Left ventricle myocardium superior (tissue), 1 donor: ENCODE measurements around the gene ZHX3. TPM values are rescaled to one million over a fixed set of nuclear protein-coding genes. Genes with fewer than 3 reads are reported as not detected.

ENCODE experiments used
- ATAC-seq: fragments of 200-7000 bp; cut with Tn5 transposase; one replicate; pipeline ENCODE4 v1.9.1; 2020; ENCODE audit warnings: mild to moderate bottlenecking, moderate library complexity
- DNase-seq: peaks from one replicate; pipeline ENCODE4 v3.0.0-alpha.2; 2020
- intact Hi-C: fragments of 100-400 bp; cut with micrococcal nuclease; formaldehyde crosslinking; loops from one replicate; pipeline ENCODE4 v1.11.0; 2022
- total RNA-seq: library from RNA; stranded (reverse); fragmentation: NEBNext Ultra II Directional; extraction: Animal tissue kit (Norgen Biotek cat#: 25700); gene quantifications from one replicate; pipeline ENCODE4 v1.2.1, GENCODE V29; 2021
- donor health status: DM: no; HTN: yes; CAD: no; lungs with severe emphysema.

ZHX3 gene
- total RNA-seq, 1 donor from 2014 or later = 37.8 TPM

GRCh38 chr20:41218466-41218865 lies 99.1 kb downstream of the ZHX3 start:
- intact Hi-C loops = no loop called here
- DNase-seq = no peak

DNA sequence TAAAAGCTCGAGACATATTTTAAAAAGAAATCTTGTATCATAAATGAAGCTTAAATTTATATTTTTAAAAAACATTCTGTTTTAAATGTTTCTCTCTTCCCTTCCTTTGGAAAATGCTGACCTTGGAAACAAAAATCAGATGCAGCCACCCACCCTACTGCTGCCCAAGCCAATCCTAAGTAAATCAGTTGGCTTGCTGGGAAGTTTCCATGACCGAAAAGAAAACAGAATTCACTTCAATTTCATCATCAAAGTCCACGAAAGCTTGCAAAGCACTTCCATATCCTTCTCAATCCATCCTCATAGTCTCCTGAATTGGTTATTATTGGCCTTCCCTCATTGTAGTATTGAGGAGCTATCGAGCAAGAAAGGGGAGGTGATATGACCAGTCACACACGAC lies 100.1 kb downstream of the ZHX3 start:
- ATAC-seq = no peak
- intact Hi-C loops = no loop called here
- DNase-seq = no peak

More at GRCh38 chr20:41218466-41218865, 99.1 kb downstream of the ZHX3 start:
- ATAC-seq = peak; percentile 23

GRCh38 chr20:41214666-41215065 lies 102.9 kb downstream of the ZHX3 start:
- no peak for DNase-seq
- intact Hi-C loops = no loop called here
- ATAC-seq = no peak

DNA sequence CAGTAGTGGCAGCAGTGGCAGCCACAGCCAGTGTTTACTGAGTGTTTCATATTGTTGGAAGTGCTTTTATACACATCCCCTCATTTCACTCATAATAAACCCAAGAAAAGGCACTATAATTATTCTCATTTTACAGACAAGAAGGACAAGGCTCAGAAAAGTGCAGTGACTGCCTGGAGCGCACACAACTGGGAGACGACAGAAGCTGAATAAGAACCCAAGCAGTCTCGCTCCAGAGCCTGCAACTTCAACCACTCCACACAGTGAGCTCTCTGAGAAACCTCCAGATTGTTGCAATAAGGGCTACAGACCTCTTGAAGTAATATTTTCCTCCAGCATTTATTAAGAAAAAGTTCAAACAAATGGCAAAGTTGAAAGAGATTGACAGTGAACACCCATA lies 103.3 kb downstream of the ZHX3 start:
- no peak for ATAC-seq
- no peak for DNase-seq
- intact Hi-C loops = no loop called here

DNA sequence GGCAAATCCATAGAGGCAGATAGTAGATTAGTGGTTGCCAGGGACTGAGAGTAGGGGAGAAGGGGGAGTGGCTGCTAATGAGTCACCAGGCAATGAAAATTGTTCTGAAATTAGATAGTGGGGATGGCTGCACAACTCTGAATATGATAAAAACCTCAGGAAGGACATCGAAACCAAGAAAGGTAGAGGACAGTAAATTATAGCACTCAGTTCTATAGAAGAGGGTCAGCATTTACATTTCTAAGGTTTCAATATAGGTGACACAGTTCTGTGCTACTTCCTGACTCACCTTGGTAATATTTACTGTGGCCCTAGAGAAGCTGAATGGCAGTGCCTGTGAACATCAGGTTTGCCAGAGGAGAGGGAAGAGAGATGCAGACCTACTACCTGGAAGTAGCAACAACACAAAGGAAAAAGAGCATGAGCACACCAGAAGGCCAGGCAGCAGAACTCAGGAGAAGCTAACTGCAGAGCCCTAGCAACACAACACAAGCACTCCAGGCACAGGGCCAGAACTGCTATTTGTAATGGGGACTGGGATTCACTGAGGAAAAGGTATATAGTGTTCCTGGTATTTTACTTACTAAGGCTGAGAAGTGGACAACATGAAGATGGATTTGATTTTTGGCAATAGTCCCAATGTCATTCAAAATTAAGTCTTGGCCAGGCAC lies 104.2 kb downstream of the ZHX3 start:
- intact Hi-C loops = no loop called here
- peak; percentile 92 for ATAC-seq
- DNase-seq = peak; percentile 56

DNA sequence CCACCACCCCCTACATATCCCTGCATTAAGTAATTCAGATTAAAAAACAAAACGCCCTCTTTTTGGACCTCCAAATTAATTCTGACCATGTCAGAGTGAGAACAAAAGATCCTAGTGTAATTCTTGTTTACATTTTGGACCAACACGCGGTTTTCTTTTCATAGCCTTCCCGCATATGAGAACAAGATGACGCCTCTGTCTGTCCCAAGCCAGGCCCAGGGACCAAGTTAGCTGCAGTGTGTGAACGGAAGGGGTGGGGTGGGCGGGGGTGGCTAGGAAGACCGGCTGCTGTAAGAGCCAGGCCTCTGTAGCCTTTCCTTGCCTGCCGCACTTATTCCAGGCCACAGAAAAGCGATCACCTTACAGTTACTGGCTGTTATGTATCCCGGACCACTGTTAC lies 112.2 kb downstream of the ZHX3 start:
- intact Hi-C loops = no loop called here
- no peak for DNase-seq
- ATAC-seq = peak; percentile 68

DNA sequence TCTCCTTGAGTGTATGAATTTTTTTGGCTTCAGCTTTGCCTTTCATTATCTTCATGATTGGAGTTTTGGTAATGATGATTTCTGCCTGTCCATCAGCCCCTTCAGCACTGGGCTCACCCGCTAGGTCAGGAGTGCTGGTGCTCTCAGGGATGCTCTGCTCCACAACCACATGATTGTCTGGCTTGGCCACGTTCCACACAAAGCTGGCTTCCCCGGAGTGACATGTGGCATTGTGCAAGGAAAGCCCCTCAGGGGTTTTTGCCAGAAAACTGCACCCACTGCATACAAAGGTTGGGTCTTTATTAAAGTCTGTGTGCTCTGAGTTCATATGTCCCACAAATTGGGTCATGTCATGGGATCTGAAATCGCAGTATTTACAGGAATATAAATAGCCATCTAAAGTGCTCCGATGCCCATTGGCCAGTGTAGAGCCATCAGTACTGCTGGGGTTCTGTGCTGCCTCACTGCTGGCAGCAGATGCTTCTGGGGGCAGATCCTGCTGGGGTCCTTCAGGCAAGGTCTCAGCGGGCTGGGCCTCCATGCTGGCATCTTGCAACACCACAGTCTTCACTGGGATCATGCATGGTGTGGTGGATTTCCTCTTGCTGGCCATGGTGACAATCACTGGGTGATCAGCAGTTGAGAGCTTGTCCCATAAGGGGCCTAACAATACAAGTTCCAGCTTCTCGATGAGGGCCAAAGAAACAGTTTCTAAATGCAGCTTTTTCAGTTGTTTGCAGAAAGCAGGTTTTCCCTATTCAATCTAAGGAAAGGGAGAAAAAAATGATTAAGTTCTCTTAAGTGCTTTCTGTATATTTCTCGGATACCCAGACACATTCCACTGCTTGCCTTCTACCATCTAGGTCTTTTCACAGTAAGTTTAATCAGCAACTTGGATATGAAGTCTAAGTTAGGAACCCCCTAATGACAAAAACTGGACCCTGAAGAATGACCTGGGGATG lies 112.9 kb downstream of the ZHX3 start:
- DNase-seq = no peak
- ATAC-seq = no peak

DNA sequence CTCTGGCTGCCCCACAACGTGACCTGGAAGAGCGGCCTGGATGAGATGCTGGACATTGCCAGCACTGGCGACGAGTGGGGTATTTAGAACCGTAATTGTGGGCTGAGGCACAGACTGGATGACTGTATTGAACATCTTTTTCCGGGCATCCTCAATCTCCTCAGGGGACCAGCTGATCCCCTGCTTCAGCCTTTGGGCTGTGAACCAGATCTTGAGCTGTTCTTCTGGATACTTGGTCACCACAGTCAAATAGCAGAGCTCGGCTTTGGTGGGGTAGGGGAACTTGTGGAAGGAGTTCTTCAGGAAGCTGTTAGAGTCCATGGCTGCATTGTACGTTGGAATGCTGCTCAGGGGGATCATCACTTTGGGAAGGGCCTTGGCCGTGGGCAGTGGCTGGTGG lies 113.9 kb downstream of the ZHX3 start:
- ATAC-seq (no peak), DNase-seq (no peak)
- intact Hi-C loops = no loop called here

More for the DNA sequence above, 112.9 kb downstream of the ZHX3 start:
- intact Hi-C loops = no loop called here

DNA sequence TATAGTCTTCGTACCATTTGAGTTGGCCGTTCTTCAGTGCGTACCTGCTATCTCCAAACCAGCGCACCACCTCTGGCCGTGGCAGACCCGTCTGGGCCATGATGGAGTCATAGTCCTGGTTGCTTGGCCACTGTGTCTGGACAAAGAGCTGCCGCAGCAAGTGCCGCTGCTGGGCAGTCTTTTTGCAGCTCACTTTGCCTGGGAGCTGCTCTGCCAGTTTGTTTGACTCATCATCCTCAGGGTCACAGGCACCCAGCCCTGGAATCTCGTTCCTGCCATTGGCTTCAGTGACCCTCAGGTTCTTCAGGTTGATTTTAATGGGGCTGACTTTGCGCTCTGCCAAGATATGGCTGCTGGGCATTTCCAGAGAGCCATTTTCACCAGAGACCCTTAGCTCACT lies 115.1 kb downstream of the ZHX3 start:
- no peak for DNase-seq
- ATAC-seq = no peak
- intact Hi-C loops = no loop called here

DNA sequence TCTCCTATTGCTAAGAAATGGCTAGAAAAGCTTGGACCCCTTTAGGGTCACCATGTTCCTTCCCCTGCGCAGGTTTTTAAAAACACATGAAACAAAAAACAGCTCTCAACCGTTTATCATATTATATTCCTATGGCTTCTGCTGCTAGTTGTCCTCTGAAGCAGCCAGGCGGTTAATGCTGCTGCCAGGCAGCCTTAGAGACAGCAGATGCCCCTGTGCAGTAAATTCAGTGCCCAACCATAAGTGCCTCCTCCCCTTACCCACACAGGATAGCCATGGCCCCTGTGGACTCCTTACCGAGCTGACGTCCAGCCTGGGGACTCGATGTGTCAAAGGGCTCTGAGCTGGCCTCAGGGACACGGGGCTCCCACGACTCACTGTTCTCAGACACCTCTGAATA lies 115.8 kb downstream of the ZHX3 start:
- intact Hi-C loops = no loop called here
- DNase-seq = no peak
- no peak for ATAC-seq

DNA sequence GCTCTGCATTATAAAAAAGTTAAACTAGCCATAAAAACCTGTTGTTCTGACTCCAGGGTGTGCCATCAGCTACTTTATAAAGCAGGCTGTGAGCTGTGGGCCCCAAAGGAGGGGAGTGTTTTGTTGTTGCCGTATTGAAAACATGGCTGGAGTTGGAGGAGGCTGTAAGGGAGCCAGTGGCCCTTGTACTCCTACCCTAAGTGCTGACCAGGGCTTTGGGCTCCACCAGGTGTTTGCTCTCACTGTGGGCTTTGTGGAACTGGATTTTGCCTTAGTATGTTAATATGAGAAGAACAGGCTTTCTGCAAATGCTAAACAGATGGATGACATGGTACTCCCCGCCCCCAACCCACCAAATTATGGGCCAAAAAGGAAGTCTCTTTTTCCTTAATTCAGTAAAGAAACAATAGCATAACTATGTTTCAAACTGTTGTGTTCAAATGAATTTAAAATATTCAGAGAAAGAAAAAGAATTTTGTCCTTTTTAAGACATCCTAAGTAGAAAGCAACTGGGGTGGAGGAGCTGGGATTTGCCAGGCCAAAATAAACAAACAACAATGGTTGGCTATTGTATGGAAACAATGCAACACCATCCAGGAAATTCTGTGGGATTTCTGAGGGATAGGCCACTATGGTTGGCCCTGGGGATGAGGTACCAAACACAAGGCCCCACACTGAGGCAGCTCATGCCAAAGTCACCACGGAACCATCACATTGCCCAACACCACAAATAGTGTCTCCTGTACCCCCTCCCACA lies 116.9 kb downstream of the ZHX3 start:
- no peak for DNase-seq
- intact Hi-C loops = no loop called here
- ATAC-seq = no peak

GRCh38 chr20:41198443-41198842 lies 119.1 kb downstream of the ZHX3 start:
- intact Hi-C loops = no loop called here
- ATAC-seq (no peak), DNase-seq (no peak)

DNA sequence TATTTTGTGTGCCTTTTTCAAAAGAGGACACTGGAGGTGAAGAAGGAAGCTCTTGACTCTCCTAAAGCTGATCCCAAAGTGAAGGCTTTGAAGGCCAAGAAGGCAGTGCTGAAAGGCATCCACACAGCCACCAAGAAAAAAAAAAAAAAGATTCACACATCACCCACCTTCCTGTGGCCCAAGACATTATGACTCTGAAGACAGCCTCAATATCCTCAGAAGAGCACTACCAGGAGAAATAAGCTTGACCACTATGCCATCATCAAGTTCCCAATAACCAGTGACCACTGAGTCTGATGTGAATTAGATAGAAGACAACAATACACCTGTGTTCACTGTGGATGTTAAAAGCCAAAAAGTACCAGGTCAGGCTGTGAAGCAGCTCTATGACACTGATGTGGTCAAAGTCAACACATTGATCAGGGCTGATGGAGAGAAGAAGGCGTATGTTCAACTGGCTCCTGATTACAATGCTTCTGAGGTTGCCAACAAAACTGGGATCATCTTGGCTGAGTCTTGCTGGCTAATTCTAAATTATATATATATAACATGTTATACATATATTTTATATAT lies 120.8 kb downstream of the ZHX3 start:
- no peak for ATAC-seq

GRCh38 chr20:41192575-41192974 lies 125.0 kb downstream of the ZHX3 start:
- ATAC-seq = no peak
- intact Hi-C loops = no loop called here
- no peak for DNase-seq

More for the DNA sequence above, 120.8 kb downstream of the ZHX3 start:
- DNase-seq = no peak
- intact Hi-C loops = no loop called here

DNA sequence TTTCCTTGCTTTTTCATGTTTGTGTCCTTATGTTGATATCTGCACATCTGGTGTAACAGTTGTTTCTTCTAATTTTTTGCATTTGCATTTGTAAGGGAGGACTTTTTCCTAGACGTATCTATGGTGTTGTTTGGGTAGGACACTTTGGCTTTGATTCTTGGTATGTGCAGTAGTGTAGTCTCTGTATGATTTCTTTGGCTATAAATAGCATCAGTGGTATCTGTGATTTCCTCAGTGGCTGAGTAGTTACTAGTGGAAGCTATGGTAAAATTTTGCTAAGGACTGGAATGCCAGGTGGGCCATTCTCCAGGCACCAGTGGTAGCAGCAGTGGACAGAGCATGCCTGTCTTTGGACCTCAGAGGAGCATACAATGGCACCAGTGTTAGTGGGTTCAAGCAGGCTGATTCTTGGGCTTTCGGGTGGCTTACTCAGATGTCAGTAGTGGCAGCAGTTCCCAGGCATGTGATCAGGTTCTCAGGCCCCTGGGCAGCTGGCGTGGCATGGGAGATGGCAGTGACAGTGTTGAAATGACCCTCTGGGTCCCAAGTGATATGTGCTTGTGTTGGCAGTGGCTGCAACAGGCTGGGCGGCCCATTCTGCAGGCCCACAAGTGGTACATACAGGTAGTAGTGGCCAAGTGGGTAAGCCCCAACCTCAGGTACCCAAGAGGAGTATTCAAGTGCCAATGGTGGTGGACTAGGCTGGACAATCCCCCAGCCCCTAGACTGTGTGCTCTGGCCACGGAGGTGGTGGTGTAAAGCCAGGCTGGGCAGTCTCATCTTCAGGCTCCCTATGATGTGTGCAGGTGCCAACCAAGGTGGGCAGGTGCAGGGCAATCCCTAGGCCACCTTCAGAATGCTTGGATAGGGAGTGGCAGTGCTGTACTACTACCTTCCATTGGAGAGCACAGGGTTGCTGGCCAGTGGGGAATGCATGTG lies 125.7 kb downstream of the ZHX3 start:
- DNase-seq (no peak), ATAC-seq (peak; percentile 56)
- intact Hi-C loops = no loop called here

GRCh38 chr20:41187668-41188067 lies 129.9 kb downstream of the ZHX3 start:
- intact Hi-C loops = no loop called here
- ATAC-seq (no peak), DNase-seq (no peak)

- intact Hi-C loops = no loop called here
- DNase-seq (no peak), ATAC-seq (peak; percentile 53)
Measured at GRCh38 chr20:41185013-41185757, 132.3 kb downstream of the ZHX3 start.

- ATAC-seq = no peak
- intact Hi-C loops = no loop called here
- no peak for DNase-seq
Measured at GRCh38 chr20:41183831-41184230, 133.7 kb downstream of the ZHX3 start.
